OCI-LY7 (cell line): ENCODE measurements around the gene C1orf210. TPM values are rescaled to one million over a fixed set of nuclear protein-coding genes. Genes with fewer than 3 reads are reported as not detected.

Experiments used
- BruUV-seq: library from RNA; stranded (reverse); fragments of 400-500 nt; replicated peaks from 2 replicates; lab custom pipeline; 2021; lab: Mats Ljungman, UMichigan
- CTCF ChIA-PET: fragments of 300-600 bp; sonication (Branson Sonifier 250); formaldehyde crosslinking; loops from one replicate; lab custom pipeline; 2022; ENCODE audit warnings: antibody characterized with exemption; ENCODE audit not compliant: unreplicated experiment; lab: Charles Lee
- POLR2A ChIA-PET: fragments of 300-600 bp; sonication (Branson Sonifier 250); formaldehyde crosslinking; loops from one replicate; lab custom pipeline; 2022; ENCODE audit warnings: antibody characterized with exemption; lab: Charles Lee
- DNase-seq: peaks from one replicate; pipeline ENCODE4 v3.0.0-alpha.2; 2015; ENCODE audit warnings: low spot score
- H2AFZ ChIP-seq: fragments of 200-600 bp; sonication (generic), shearing (Covaris generic); 2 replicates; pipeline ENCODE4 v1.6.1; 2014; ENCODE audit warnings: mild to moderate bottlenecking, antibody characterized with exemption, low read length, moderate library complexity
- H3K27ac ChIP-seq: fragments of 200-600 bp; sonication (generic); 2 replicates; pipeline ENCODE4 v1.5.1; 2014; ENCODE audit warnings: mixed run types, low read depth, mild to moderate bottlenecking, moderate library complexity, low read length, inconsistent platforms; ENCODE audit not compliant: poor library complexity, severe bottlenecking
- H3K36me3 ChIP-seq: fragments of 200-600 bp; sonication (generic); 2 replicates; pipeline ENCODE4 v1.6.1; 2014; ENCODE audit warnings: mild to moderate bottlenecking, antibody characterized with exemption, low read length, moderate library complexity, mixed read lengths; ENCODE audit not compliant: insufficient read depth
- H3K4me1 ChIP-seq: fragments of 200-600 bp; sonication (generic); 2 replicates; pipeline ENCODE4 v1.5.1; 2014; ENCODE audit warnings: mild to moderate bottlenecking, low read length; ENCODE audit not compliant: insufficient read depth, poor library complexity, severe bottlenecking
- H3K4me2 ChIP-seq: fragments of 200-600 bp; sonication (generic); 2 replicates; pipeline ENCODE4 v1.6.1; 2014; ENCODE audit warnings: mild to moderate bottlenecking, low read length
- H3K4me3 ChIP-seq: fragments of 200-600 bp; sonication (generic); 2 replicates; pipeline ENCODE4 v1.5.1; 2014; ENCODE audit warnings: mild to moderate bottlenecking, low read depth, low read length; ENCODE audit not compliant: poor library complexity, severe bottlenecking
- H3K79me2 ChIP-seq: fragments of 200-600 bp; sonication (generic); 2 replicates; pipeline ENCODE4 v1.6.1; 2016; ENCODE audit warnings: low read depth, mild to moderate bottlenecking, low read length, moderate library complexity, mixed read lengths; ENCODE audit not compliant: insufficient read depth
- H3K9me2 ChIP-seq: fragments of 200-600 bp; sonication (generic); 2 replicates; pipeline ENCODE4 v1.6.1; 2016; ENCODE audit warnings: mild to moderate bottlenecking, low read length, mixed read lengths; ENCODE audit not compliant: insufficient read depth
- H3K9me3 ChIP-seq: fragments of 200-600 bp; sonication (generic); 2 replicates; pipeline ENCODE4 v1.6.1; 2014; ENCODE audit warnings: mild to moderate bottlenecking, mixed run types, low read length, mixed read lengths
- H4K20me1 ChIP-seq: fragments of 200-600 bp; sonication (generic); 2 replicates; pipeline ENCODE4 v1.6.1; 2014; ENCODE audit warnings: mild to moderate bottlenecking, antibody characterized with exemption, low read length, moderate library complexity, mixed read lengths; ENCODE audit not compliant: insufficient read depth
- EZH2phosphoT487 ChIP-seq: fragments of 200-600 bp; sonication (generic); IDR thresholded peaks from 2 replicates; pipeline ENCODE4 v1.6.1; 2018; ENCODE audit warnings: low read depth, borderline replicate concordance, mild to moderate bottlenecking, mixed run types, antibody characterized with exemption, low read length, moderate library complexity, mixed read lengths
- intact Hi-C: fragments of 100-400 bp; cut with micrococcal nuclease; formaldehyde crosslinking; loops from one replicate; pipeline ENCODE4 v1.10.0; 2022; ENCODE audit not compliant: unreplicated experiment
- total RNA-seq, 2 experiments: library from RNA; depleted of rRNA in 1 of 2; stranded (reverse); fragments of >200 nt in 1 of 2; shearing (Covaris generic) in 1 of 2; gene quantifications; 2 replicates each; pipeline ENCODE4 v1.2.3, GENCODE V29; 2014 to 2022
- TF ChIP-seq, protein P1 (sequence below): fragments of 200-600 bp; sonication (generic); conservative IDR thresholded peaks from 2 replicates; pipeline ENCODE4 v1.5.1; 2014; ENCODE audit warnings: mild to moderate bottlenecking, antibody characterized with exemption, low read length, moderate library complexity, mixed read lengths

C1orf210 gene
- total RNA-seq, 2 experiments from 2014 or later: not detected

- CTCF ChIA-PET: no interaction called here
- no peaks in the 10 kb centered on the region for H3K36me3 ChIP-seq
- TF ChIP-seq, protein P1, sequence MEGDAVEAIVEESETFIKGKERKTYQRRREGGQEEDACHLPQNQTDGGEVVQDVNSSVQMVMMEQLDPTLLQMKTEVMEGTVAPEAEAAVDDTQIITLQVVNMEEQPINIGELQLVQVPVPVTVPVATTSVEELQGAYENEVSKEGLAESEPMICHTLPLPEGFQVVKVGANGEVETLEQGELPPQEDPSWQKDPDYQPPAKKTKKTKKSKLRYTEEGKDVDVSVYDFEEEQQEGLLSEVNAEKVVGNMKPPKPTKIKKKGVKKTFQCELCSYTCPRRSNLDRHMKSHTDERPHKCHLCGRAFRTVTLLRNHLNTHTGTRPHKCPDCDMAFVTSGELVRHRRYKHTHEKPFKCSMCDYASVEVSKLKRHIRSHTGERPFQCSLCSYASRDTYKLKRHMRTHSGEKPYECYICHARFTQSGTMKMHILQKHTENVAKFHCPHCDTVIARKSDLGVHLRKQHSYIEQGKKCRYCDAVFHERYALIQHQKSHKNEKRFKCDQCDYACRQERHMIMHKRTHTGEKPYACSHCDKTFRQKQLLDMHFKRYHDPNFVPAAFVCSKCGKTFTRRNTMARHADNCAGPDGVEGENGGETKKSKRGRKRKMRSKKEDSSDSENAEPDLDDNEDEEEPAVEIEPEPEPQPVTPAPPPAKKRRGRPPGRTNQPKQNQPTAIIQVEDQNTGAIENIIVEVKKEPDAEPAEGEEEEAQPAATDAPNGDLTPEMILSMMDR: no peak
- TF ChIP-seq EZH2phosphoT487: no peak
- POLR2A ChIA-PET: no interaction called here
- intact Hi-C loops: no loop called here
- no peak for DNase-seq
- H3K4me3 ChIP-seq: no peak overlapping the region
- no TSS peak for BruUV-seq
- no peak overlapping the region for H2AFZ ChIP-seq
- no peaks in the 10 kb centered on the region for H4K20me1 ChIP-seq
- no peak overlapping the region for H3K27ac ChIP-seq
- H3K79me2 ChIP-seq: no peaks in the 10 kb centered on the region
- H3K4me1 ChIP-seq: no peaks in the 10 kb centered on the region
- no peaks in the 10 kb centered on the region for H3K9me3 ChIP-seq
- H3K9me2 ChIP-seq: no peaks in the 10 kb centered on the region
- H3K4me2 ChIP-seq: no peak overlapping the region
Measured at GRCh38 chr1:43316738-43317520, 31.5 kb upstream of the C1orf210 start.

GRCh38 chr1:43315963-43316737 is 30.8 kb upstream of the C1orf210 start:
- CTCF ChIA-PET: no interaction called here
- BruUV-seq: no TSS peak
- no peak for TF ChIP-seq EZH2phosphoT487
- TF ChIP-seq, protein P1: no peak
- intact Hi-C loops: no loop called here
- Histone ChIP-seq H3K27ac (no peak overlapping the region), H3K4me2 (no peak overlapping the region), H3K4me1 (no peaks in the 10 kb centered on the region), H3K4me3 (no peak overlapping the region), H3K9me3 (no peaks in the 10 kb centered on the region), H3K36me3 (no peaks in the 10 kb centered on the region), H3K79me2 (no peaks in the 10 kb centered on the region), H3K9me2 (no peaks in the 10 kb centered on the region), H4K20me1 (no peaks in the 10 kb centered on the region), H2AFZ (no peak overlapping the region)
- DNase-seq: no peak
- POLR2A ChIA-PET: no interaction called here
